ENCODE measurements around the gene CTBP2.

DNA sequence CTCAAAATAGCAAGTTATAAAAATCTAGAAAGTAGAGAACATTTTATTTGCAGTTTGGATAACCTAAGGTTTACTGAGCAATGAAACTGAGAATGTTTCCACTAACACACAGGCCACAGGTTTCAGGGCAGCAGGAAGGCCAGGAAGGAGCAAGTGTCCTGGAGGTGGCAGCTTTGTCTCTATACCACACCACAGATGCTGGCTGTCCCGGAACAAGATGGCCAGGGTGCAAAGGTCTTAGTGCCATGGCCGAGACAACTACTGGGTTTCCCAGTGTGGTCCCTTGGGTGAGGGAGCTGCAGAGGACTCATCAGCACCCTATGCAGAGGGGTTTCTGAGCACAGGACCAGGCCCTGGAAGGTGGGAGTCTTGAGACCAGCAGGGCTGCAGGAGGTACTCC is 92.0 kb downstream of the CTBP2 start:
- TF ChIP-seq LARP7 (IDR thresholded peaks at IDR 0.05) (no peak), POLR2AphosphoS2 (IDR thresholded peaks at IDR 0.05; ENCODE audit: low read depth, low read length) (no peak), CEBPB (IDR thresholded peaks at IDR 0.05; ENCODE audit: borderline replicate concordance in 1 of 2, low read depth in 2 of 2, low read length in 2 of 2) (no peak), ZNF274 (IDR thresholded peaks at IDR 0.05; ENCODE audit: insufficient read depth, insufficient read length) (no peak), EZH2 (IDR thresholded peaks at IDR 0.05; ENCODE audit: borderline replicate concordance, control insufficient read depth, low read depth, low read length) (no peak), SRF (IDR thresholded peaks at IDR 0.05; ENCODE audit: low read depth in 2 of 2, low read length in 2 of 2) (no peak), HCFC1 (IDR thresholded peaks at IDR 0.05; ENCODE audit: low read length) (no peak)
- TF ChIP-seq, protein P1, sequence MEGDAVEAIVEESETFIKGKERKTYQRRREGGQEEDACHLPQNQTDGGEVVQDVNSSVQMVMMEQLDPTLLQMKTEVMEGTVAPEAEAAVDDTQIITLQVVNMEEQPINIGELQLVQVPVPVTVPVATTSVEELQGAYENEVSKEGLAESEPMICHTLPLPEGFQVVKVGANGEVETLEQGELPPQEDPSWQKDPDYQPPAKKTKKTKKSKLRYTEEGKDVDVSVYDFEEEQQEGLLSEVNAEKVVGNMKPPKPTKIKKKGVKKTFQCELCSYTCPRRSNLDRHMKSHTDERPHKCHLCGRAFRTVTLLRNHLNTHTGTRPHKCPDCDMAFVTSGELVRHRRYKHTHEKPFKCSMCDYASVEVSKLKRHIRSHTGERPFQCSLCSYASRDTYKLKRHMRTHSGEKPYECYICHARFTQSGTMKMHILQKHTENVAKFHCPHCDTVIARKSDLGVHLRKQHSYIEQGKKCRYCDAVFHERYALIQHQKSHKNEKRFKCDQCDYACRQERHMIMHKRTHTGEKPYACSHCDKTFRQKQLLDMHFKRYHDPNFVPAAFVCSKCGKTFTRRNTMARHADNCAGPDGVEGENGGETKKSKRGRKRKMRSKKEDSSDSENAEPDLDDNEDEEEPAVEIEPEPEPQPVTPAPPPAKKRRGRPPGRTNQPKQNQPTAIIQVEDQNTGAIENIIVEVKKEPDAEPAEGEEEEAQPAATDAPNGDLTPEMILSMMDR (IDR thresholded peaks at IDR 0.05 in 2 of 3, conservative IDR thresholded peaks at IDR 0.05 in 1 of 3; ENCODE audit: control insufficient read depth in 2 of 3, extremely low read depth in 1 of 3, insufficient read depth in 1 of 3, low read depth in 3 of 3, low read length in 3 of 3): no peak

Measured in GM12878 (cell line).